GM18867 (cell line): ENCODE measurements around the gene TTC7B.

ENCODE experiments used
- ATAC-seq: cut with Tn5 transposase; IDR thresholded peaks from one replicate; pipeline ENCODE4 v1.9.1; 2021; ENCODE audit warnings: mild to moderate bottlenecking, moderate library complexity; ENCODE audit not compliant: unreplicated experiment

TTC7B gene

GRCh38 chr14:90551733-90552464, 264.3 kb downstream of the TTC7B start:
- no peak for ATAC-seq

GRCh38 chr14:90551070-90551704, 265.0 kb downstream of the TTC7B start:
- no peak for ATAC-seq

GRCh38 chr14:90549794-90550641, 266.2 kb downstream of the TTC7B start:
- ATAC-seq: no peak

- ATAC-seq: no peak
Observed at GRCh38 chr14:90548455-90548854, 267.8 kb downstream of the TTC7B start.

GRCh38 chr14:90547968-90548367, 268.3 kb downstream of the TTC7B start:
- ATAC-seq: no peak

GRCh38 chr14:90547250-90547649, 269.0 kb downstream of the TTC7B start:
- ATAC-seq: no peak

- no peak for ATAC-seq
Observed at GRCh38 chr14:90546767-90547166, 269.5 kb downstream of the TTC7B start.

GRCh38 chr14:90545966-90546751, 270.1 kb downstream of the TTC7B start:
- ATAC-seq: no peak

GRCh38 chr14:90545382-90545781, 270.8 kb downstream of the TTC7B start:
- no peak for ATAC-seq

- ATAC-seq: no peak
Observed at GRCh38 chr14:90544971-90545370, 271.3 kb downstream of the TTC7B start.

- ATAC-seq: no peak
Observed at GRCh38 chr14:90544566-90544965, 271.7 kb downstream of the TTC7B start.

- ATAC-seq: no peak
Observed at GRCh38 chr14:90543876-90544275, 272.4 kb downstream of the TTC7B start.

- ATAC-seq: no peak
Observed at GRCh38 chr14:90541076-90541634, 275.1 kb downstream of the TTC7B start.

- no peak for ATAC-seq
Observed at GRCh38 chr14:90540437-90540836, 275.8 kb downstream of the TTC7B start.

GRCh38 chr14:90539996-90540395, 276.2 kb downstream of the TTC7B start:
- no peak for ATAC-seq

GRCh38 chr14:90539496-90539775, 276.8 kb downstream of the TTC7B start:
- no peak for ATAC-seq

- ATAC-seq: no peak
Observed at GRCh38 chr14:90538716-90539495, 277.3 kb downstream of the TTC7B start.

GRCh38 chr14:90538095-90538494, 278.1 kb downstream of the TTC7B start:
- no peak for ATAC-seq

- no peak for ATAC-seq
Observed at GRCh38 chr14:90536511-90537191, 279.6 kb downstream of the TTC7B start.
